GM10266 (cell line): ENCODE results near the gene PAK5.

ENCODE experiments used
- DNase-seq: peaks from one replicate; pipeline ENCODE4 v3.0.0; 2012; ENCODE audit errors: extremely low spot score
- CTCF ChIP-seq: IDR thresholded peaks from 2 replicates; pipeline ENCODE4 v1.5.1; 2012; ENCODE audit warnings: mild to moderate bottlenecking, low read depth; ENCODE audit not compliant: control insufficient read depth, insufficient read depth; ENCODE audit errors: missing control alignments

Gene PAK5

GRCh38 chr20:9628589-9628988, 210.3 kb downstream of the PAK5 start:
- no peak for DNase-seq
- TF ChIP-seq CTCF, result no peak

- TF ChIP-seq CTCF, result no peak
- DNase-seq, result no peak
Measured at GRCh38 chr20:9628141-9628540, 210.7 kb downstream of the PAK5 start.

- TF ChIP-seq CTCF, result no peak
- DNase-seq, result no peak
Measured at GRCh38 chr20:9627219-9627618, 211.7 kb downstream of the PAK5 start.

- TF ChIP-seq CTCF, result no peak
- DNase-seq, result no peak
Measured at GRCh38 chr20:9626357-9626756, 212.5 kb downstream of the PAK5 start.

- DNase-seq, result no peak
- TF ChIP-seq CTCF, result peak; percentile 45
Measured at GRCh38 chr20:9617940-9618339, 220.9 kb downstream of the PAK5 start.

- DNase-seq, result peak; percentile 32
- TF ChIP-seq CTCF, result peak; percentile 86
Measured at GRCh38 chr20:9616833-9617461, 221.9 kb downstream of the PAK5 start.

- no peak for TF ChIP-seq CTCF
- no peak for DNase-seq
Measured at GRCh38 chr20:9616455-9616805, 222.4 kb downstream of the PAK5 start.
